ENCODE measurements around the gene RIC8B. TPM values are rescaled to one million over a fixed set of nuclear protein-coding genes. Genes with fewer than 3 reads are reported as not detected.

RIC8B gene
- polyA plus RNA-seq, 1 donor (not counting 4 experiments of a cell fraction or from before 2014, with no cell fraction given): 6.8 TPM

DNA sequence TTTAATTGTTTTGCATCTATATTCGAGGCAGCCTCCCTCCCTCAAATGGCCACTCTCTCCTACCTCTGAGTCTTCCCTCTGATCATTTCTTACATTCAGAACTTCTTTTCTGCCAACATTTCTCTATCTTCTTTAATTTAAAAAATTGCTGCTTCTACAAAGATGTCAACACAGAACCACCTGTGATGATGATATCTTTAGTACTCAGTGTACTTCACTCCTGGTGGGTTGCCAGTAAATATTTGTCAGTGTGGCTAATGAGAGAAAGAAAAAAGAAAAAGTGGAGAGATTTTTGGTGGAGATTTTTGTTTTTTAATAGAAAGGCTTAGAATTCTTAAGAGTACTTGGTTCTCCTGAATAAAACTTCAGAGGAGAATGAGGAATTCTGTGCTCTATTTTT is 8.1 kb downstream of the RIC8B start:
- dilution Hi-C loops (cut with MboI; ENCODE audit: extremely low pct_ligation_motif_present, low sequenced_read_pairs): no loop called here
- H3K27ac ChIP-seq (ENCODE audit: control insufficient read depth, insufficient read depth, low read length): no peak overlapping the region
- H4K20me1 ChIP-seq (ENCODE audit: control insufficient read depth, extremely low read depth, insufficient read depth, low read length): no peaks in the 10 kb centered on the region
- H3K9me1 ChIP-seq (ENCODE audit: control insufficient read depth, extremely low read depth, insufficient read depth, low read length): no peaks in the 10 kb centered on the region
- TF ChIP-seq, protein P1, sequence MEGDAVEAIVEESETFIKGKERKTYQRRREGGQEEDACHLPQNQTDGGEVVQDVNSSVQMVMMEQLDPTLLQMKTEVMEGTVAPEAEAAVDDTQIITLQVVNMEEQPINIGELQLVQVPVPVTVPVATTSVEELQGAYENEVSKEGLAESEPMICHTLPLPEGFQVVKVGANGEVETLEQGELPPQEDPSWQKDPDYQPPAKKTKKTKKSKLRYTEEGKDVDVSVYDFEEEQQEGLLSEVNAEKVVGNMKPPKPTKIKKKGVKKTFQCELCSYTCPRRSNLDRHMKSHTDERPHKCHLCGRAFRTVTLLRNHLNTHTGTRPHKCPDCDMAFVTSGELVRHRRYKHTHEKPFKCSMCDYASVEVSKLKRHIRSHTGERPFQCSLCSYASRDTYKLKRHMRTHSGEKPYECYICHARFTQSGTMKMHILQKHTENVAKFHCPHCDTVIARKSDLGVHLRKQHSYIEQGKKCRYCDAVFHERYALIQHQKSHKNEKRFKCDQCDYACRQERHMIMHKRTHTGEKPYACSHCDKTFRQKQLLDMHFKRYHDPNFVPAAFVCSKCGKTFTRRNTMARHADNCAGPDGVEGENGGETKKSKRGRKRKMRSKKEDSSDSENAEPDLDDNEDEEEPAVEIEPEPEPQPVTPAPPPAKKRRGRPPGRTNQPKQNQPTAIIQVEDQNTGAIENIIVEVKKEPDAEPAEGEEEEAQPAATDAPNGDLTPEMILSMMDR (optimal IDR thresholded peaks at IDR 0.05 in 1 of 3, IDR thresholded peaks at IDR 0.05 in 1 of 3, conservative IDR thresholded peaks at IDR 0.05 in 1 of 3; ENCODE audit: extremely low read depth in 1 of 3, insufficient read depth in 2 of 3, low read length in 3 of 3): no peak
- TF ChIP-seq EZH2 (IDR thresholded peaks at IDR 0.05; ENCODE audit: low read length): no peak
- no peak overlapping the region for H3K9ac ChIP-seq (ENCODE audit: control insufficient read depth, extremely low read depth, insufficient read depth, low read length)
- no peaks in the 10 kb centered on the region for H3K9me3 ChIP-seq (ENCODE audit: control insufficient read depth, low read depth, low read length)
- DNase-seq (ENCODE audit: low read depth, low spot score): no peak
- FAIRE-seq: no peak
- peaks cover 15% of the 10 kb centered on the region for H3K79me2 ChIP-seq (ENCODE audit: control insufficient read depth, insufficient read depth, low read length)
- H3K4me3 ChIP-seq (ENCODE audit: control insufficient read depth in 2 of 3, extremely low read depth in 1 of 3, insufficient read depth in 2 of 3, low read depth in 1 of 3, low read length in 3 of 3): no peak overlapping the region
- peaks cover 11% of the 10 kb centered on the region for H3K4me1 ChIP-seq (ENCODE audit: control insufficient read depth, extremely low read depth, insufficient read depth, low read length)
- H2AFZ ChIP-seq (ENCODE audit: control insufficient read depth, low read length): no peak overlapping the region
- no peaks in the 10 kb centered on the region for H3K27me3 ChIP-seq (ENCODE audit: control insufficient read depth, extremely low read depth, insufficient read depth, low read length)
- no peak overlapping the region for H3K4me2 ChIP-seq (ENCODE audit: control insufficient read depth, extremely low read depth, insufficient read depth, low read depth, low read length)
- H3K36me3 ChIP-seq (ENCODE audit: control insufficient read depth in 2 of 2, extremely low read depth in 1 of 2, insufficient read depth in 2 of 2, low read length in 2 of 2): no peaks in the 10 kb centered on the region

DNA sequence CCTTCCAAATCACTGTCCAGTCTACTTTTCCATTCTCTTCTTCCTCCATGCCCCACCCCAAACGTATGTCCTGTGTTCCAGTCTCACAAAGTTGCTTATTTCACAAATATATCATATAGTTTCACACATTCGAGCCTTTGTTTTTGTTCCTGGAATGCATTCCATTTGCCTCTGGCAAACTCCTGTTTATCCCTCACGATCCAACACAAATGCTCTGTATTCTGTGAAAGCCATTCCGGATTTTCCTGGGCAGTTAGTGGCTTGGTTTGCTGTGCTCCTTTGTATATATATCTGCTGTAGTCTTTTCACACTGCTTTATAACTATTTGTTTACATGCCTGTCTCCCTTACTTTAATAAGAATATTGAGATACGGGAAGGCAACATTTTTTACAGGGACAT is 9.0 kb downstream of the RIC8B start:
- Histone ChIP-seq H2AFZ (ENCODE audit: control insufficient read depth, low read length) (no peak overlapping the region), H3K9me3 (ENCODE audit: control insufficient read depth, low read depth, low read length) (no peaks in the 10 kb centered on the region), H3K4me1 (ENCODE audit: control insufficient read depth, extremely low read depth, insufficient read depth, low read length) (peaks cover 11% of the 10 kb centered on the region), H4K20me1 (ENCODE audit: control insufficient read depth, extremely low read depth, insufficient read depth, low read length) (no peaks in the 10 kb centered on the region), H3K4me2 (ENCODE audit: control insufficient read depth, extremely low read depth, insufficient read depth, low read depth, low read length) (no peak overlapping the region), H3K4me3 (ENCODE audit: control insufficient read depth in 2 of 3, extremely low read depth in 1 of 3, insufficient read depth in 2 of 3, low read depth in 1 of 3, low read length in 3 of 3) (no peak overlapping the region), H3K79me2 (ENCODE audit: control insufficient read depth, insufficient read depth, low read length) (peaks cover 7% of the 10 kb centered on the region), H3K27me3 (ENCODE audit: control insufficient read depth, extremely low read depth, insufficient read depth, low read length) (no peaks in the 10 kb centered on the region), H3K9me1 (ENCODE audit: control insufficient read depth, extremely low read depth, insufficient read depth, low read length) (no peaks in the 10 kb centered on the region), H3K36me3 (ENCODE audit: control insufficient read depth in 2 of 2, extremely low read depth in 1 of 2, insufficient read depth in 2 of 2, low read length in 2 of 2) (no peaks in the 10 kb centered on the region), H3K9ac (ENCODE audit: control insufficient read depth, extremely low read depth, insufficient read depth, low read length) (no peak overlapping the region), H3K27ac (ENCODE audit: control insufficient read depth, insufficient read depth, low read length) (no peak overlapping the region)
- dilution Hi-C loops (cut with MboI; ENCODE audit: extremely low pct_ligation_motif_present, low sequenced_read_pairs): no loop called here
- no peak for TF ChIP-seq EZH2 (IDR thresholded peaks at IDR 0.05; ENCODE audit: low read length)
- TF ChIP-seq, protein P1 (optimal IDR thresholded peaks at IDR 0.05 in 1 of 3, IDR thresholded peaks at IDR 0.05 in 1 of 3, conservative IDR thresholded peaks at IDR 0.05 in 1 of 3; ENCODE audit: extremely low read depth in 1 of 3, insufficient read depth in 2 of 3, low read length in 3 of 3): no peak
- DNase-seq (ENCODE audit: low read depth, low spot score) (no peak), FAIRE-seq (no peak)

Data from keratinocyte (primary cell).